ENCODE measurements around the gene ATP6V0A4.

The ATP6V0A4 gene

GRCh38 chr7:138755842-138756590 lies 42.0 kb downstream of the ATP6V0A4 start:
- DNase-seq (ENCODE audit: extremely low spot score), result no peak
- POLR2A ChIA-PET, result no interaction called here
- TF ChIP-seq LEF1 (IDR thresholded peaks at IDR 0.05; ENCODE audit: borderline replicate concordance) (no peak), L3MBTL2 (conservative IDR thresholded peaks at IDR 0.05) (no peak), ELF4 (IDR thresholded peaks at IDR 0.05) (no peak), TARDBP (IDR thresholded peaks at IDR 0.05) (no peak), ARNT (IDR thresholded peaks at IDR 0.05) (no peak), FOXA1 (IDR thresholded peaks at IDR 0.05) (no peak), SUZ12 (IDR thresholded peaks at IDR 0.05) (no peak), BHLHE40 (IDR thresholded peaks at IDR 0.05; ENCODE audit: borderline replicate concordance) (no peak), CTBP1 (IDR thresholded peaks at IDR 0.05; ENCODE audit: borderline replicate concordance) (no peak), SP1 (IDR thresholded peaks at IDR 0.05) (no peak), FOXM1 (IDR thresholded peaks at IDR 0.05; ENCODE audit: borderline replicate concordance) (no peak), NFRKB (IDR thresholded peaks at IDR 0.05) (no peak)
- CTCF ChIA-PET, result interaction anchor here (0.8 kb wide), 1 partner anchor 551 kb away, joined by 4 read pairs; no protein-coding TSS in a partner anchor

GRCh38 chr7:138755331-138755747 lies 42.7 kb downstream of the ATP6V0A4 start:
- no peak for DNase-seq (ENCODE audit: extremely low spot score)
- TF ChIP-seq LEF1 (IDR thresholded peaks at IDR 0.05; ENCODE audit: borderline replicate concordance), result no peak
- no peak for TF ChIP-seq FOXM1 (IDR thresholded peaks at IDR 0.05; ENCODE audit: borderline replicate concordance)
- TF ChIP-seq ARNT (IDR thresholded peaks at IDR 0.05), result no peak
- TF ChIP-seq ELF4 (IDR thresholded peaks at IDR 0.05), result no peak
- no peak for TF ChIP-seq L3MBTL2 (conservative IDR thresholded peaks at IDR 0.05)
- TF ChIP-seq SUZ12 (IDR thresholded peaks at IDR 0.05), result no peak
- no peak for TF ChIP-seq CTBP1 (IDR thresholded peaks at IDR 0.05; ENCODE audit: borderline replicate concordance)
- no peak for TF ChIP-seq FOXK2 (IDR thresholded peaks at IDR 0.05)
- no peak for TF ChIP-seq BHLHE40 (IDR thresholded peaks at IDR 0.05; ENCODE audit: borderline replicate concordance)
- TF ChIP-seq HDGF (IDR thresholded peaks at IDR 0.05; ENCODE audit: borderline replicate concordance), result no peak
- no peak for TF ChIP-seq ZNF384 (IDR thresholded peaks at IDR 0.05)
- TF ChIP-seq NFRKB (IDR thresholded peaks at IDR 0.05), result no peak
- no peak for TF ChIP-seq PKNOX1 (IDR thresholded peaks at IDR 0.05)
- no peak for TF ChIP-seq SP1 (IDR thresholded peaks at IDR 0.05)
- TF ChIP-seq FOXA1 (IDR thresholded peaks at IDR 0.05), result no peak
- ChIA-PET CTCF (no interaction called here), POLR2A (no interaction called here)

GRCh38 chr7:138753610-138754009 lies 44.4 kb downstream of the ATP6V0A4 start:
- no peak for DNase-seq (ENCODE audit: extremely low spot score)
- TF ChIP-seq FOXK2 (IDR thresholded peaks at IDR 0.05) (no peak), SP1 (IDR thresholded peaks at IDR 0.05) (no peak), BHLHE40 (IDR thresholded peaks at IDR 0.05; ENCODE audit: borderline replicate concordance) (no peak), ZNF384 (IDR thresholded peaks at IDR 0.05) (no peak), FOXA1 (IDR thresholded peaks at IDR 0.05) (no peak)
- CTCF ChIA-PET, result interaction anchor here (1.2 kb wide), 1 partner anchor 15 kb away, joined by 3 read pairs; no protein-coding TSS in a partner anchor
- POLR2A ChIA-PET, result no interaction called here

GRCh38 chr7:138753150-138753518 lies 44.9 kb downstream of the ATP6V0A4 start:
- TF ChIP-seq L3MBTL2 (conservative IDR thresholded peaks at IDR 0.05) (no peak), TARDBP (IDR thresholded peaks at IDR 0.05) (no peak), SUZ12 (IDR thresholded peaks at IDR 0.05) (no peak), SP1 (IDR thresholded peaks at IDR 0.05) (no peak), CTBP1 (IDR thresholded peaks at IDR 0.05; ENCODE audit: borderline replicate concordance) (no peak), ELF4 (IDR thresholded peaks at IDR 0.05) (no peak), FOXK2 (IDR thresholded peaks at IDR 0.05) (no peak), FOXA1 (IDR thresholded peaks at IDR 0.05) (no peak), BHLHE40 (IDR thresholded peaks at IDR 0.05; ENCODE audit: borderline replicate concordance) (no peak), LEF1 (IDR thresholded peaks at IDR 0.05; ENCODE audit: borderline replicate concordance) (no peak), ARNT (IDR thresholded peaks at IDR 0.05) (no peak), HDGF (IDR thresholded peaks at IDR 0.05; ENCODE audit: borderline replicate concordance) (no peak), NFRKB (IDR thresholded peaks at IDR 0.05) (no peak), ZNF384 (IDR thresholded peaks at IDR 0.05) (no peak), PKNOX1 (IDR thresholded peaks at IDR 0.05) (no peak)
- DNase-seq (ENCODE audit: extremely low spot score), result no peak
- CTCF ChIA-PET, result no interaction called here
- POLR2A ChIA-PET, result no interaction called here

GRCh38 chr7:138752518-138753149 lies 45.4 kb downstream of the ATP6V0A4 start:
- DNase-seq (ENCODE audit: extremely low spot score), result no peak
- TF ChIP-seq LEF1 (IDR thresholded peaks at IDR 0.05; ENCODE audit: borderline replicate concordance), result no peak
- no peak for TF ChIP-seq ARNT (IDR thresholded peaks at IDR 0.05)
- no peak for TF ChIP-seq ZNF384 (IDR thresholded peaks at IDR 0.05)
- no peak for TF ChIP-seq FOXM1 (IDR thresholded peaks at IDR 0.05; ENCODE audit: borderline replicate concordance)
- no peak for TF ChIP-seq HDGF (IDR thresholded peaks at IDR 0.05; ENCODE audit: borderline replicate concordance)
- TF ChIP-seq BHLHE40 (IDR thresholded peaks at IDR 0.05; ENCODE audit: borderline replicate concordance), result no peak
- TF ChIP-seq NFRKB (IDR thresholded peaks at IDR 0.05), result no peak
- no peak for TF ChIP-seq PKNOX1 (IDR thresholded peaks at IDR 0.05)
- no peak for TF ChIP-seq SUZ12 (IDR thresholded peaks at IDR 0.05)
- TF ChIP-seq L3MBTL2 (conservative IDR thresholded peaks at IDR 0.05), result no peak
- no peak for TF ChIP-seq FOXK2 (IDR thresholded peaks at IDR 0.05)
- TF ChIP-seq CTBP1 (IDR thresholded peaks at IDR 0.05; ENCODE audit: borderline replicate concordance), result no peak
- TF ChIP-seq ELF4 (IDR thresholded peaks at IDR 0.05), result no peak
- no peak for TF ChIP-seq SP1 (IDR thresholded peaks at IDR 0.05)
- no peak for TF ChIP-seq TARDBP (IDR thresholded peaks at IDR 0.05)
- TF ChIP-seq FOXA1 (IDR thresholded peaks at IDR 0.05), result no peak
- CTCF ChIA-PET, result interaction anchor here (0.6 kb wide), 1 partner anchor 361 kb away, joined by 4 read pairs; no protein-coding TSS in a partner anchor

More at GRCh38 chr7:138752518-138753149, 45.4 kb downstream of the ATP6V0A4 start:
- POLR2A ChIA-PET, result no interaction called here
